ENCODE data around the gene GREB1L. TPM values are rescaled to one million over a fixed set of nuclear protein-coding genes. Genes with fewer than 3 reads are reported as not detected.

Gene GREB1L
- total and polyA plus RNA-seq, 11 donors = 4.0 to 21.5 (median 9.0) TPM

DNA sequence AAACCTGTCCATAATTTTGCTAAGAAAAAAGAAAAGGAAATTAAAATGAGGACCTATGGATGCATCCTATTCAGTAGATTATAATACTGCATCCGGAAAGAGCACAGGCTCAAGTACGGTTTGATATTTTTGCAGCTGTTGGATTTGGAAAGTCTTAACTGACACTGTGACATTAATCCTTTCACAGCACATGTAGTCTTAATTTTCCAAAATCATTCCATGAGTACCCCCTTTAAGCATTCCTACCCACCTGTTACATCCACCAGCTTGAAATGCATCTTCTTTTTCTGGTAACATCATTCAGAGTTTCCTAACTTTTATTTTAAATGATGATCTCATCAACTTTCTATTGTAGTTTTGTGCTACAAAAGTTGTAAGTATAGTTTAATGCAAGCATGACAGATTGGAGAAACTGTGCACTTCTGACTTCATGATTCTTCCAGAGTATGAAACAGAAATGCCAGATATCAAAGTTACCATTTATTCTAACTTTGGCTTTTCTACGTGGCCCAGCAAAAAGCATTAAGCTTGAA lies 244.9 kb downstream of the GREB1L start:
- WGBS, 4 donors = 69 to 90% (median 75%) methylated on average over 3 of the region's 3 CpGs
- Histone ChIP-seq H3K9me3 (no peaks in the 10 kb centered on the region), H3K4me1 (no peaks in the 10 kb centered on the region), H3K36me3 (no peaks in the 10 kb centered on the region), H3K27ac (no peak overlapping the region), H3K27me3 (no peaks in the 10 kb centered on the region), H3K4me3 (no peak overlapping the region)
- ATAC-seq = no peak
- TF ChIP-seq POLR2A (IDR thresholded peaks at IDR 0.05) = no peak
- TF ChIP-seq, protein P1, sequence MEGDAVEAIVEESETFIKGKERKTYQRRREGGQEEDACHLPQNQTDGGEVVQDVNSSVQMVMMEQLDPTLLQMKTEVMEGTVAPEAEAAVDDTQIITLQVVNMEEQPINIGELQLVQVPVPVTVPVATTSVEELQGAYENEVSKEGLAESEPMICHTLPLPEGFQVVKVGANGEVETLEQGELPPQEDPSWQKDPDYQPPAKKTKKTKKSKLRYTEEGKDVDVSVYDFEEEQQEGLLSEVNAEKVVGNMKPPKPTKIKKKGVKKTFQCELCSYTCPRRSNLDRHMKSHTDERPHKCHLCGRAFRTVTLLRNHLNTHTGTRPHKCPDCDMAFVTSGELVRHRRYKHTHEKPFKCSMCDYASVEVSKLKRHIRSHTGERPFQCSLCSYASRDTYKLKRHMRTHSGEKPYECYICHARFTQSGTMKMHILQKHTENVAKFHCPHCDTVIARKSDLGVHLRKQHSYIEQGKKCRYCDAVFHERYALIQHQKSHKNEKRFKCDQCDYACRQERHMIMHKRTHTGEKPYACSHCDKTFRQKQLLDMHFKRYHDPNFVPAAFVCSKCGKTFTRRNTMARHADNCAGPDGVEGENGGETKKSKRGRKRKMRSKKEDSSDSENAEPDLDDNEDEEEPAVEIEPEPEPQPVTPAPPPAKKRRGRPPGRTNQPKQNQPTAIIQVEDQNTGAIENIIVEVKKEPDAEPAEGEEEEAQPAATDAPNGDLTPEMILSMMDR (IDR thresholded peaks at IDR 0.05) = no peak
- DNase-seq = no peak
- intact Hi-C loops (cut with DNase I) = loop anchor here in 7 of 10 donors (5.0 to 10.0 kb wide), 5 partner anchors 118 to 470 kb away; partner anchors contain the start of gene ESCO1 (in 1 of the 7)

DNA sequence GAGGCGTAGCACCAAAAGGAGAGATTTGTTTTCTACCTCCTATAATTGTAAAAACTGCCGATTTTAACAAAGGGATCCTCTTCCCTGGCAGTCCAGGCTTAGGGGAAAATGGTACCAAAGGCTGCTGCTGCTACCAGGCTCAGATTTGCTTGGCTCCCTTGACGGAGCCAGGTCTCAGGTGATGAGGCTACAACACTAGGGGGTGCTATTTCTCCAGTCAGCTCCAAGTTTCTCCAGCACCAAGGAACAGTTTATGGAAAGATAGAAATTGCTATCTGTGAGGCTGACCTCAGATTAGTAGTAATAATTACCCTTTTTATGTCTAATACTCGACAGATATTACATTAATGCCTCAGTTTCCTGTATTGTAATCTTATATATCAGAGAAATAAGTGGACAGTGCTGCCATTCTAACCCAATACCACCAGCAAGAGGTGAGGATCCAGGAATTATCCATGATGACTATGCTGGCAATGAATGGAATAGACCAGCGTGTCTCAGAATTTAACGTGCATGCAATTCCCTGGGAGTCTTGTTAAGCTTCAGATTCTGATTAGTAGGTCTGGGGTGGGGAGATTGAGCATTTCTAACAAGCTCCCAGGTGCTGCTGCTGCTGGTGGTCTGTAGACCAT lies 247.2 kb downstream of the GREB1L start:
- no peaks in the 10 kb centered on the region for H3K4me1 ChIP-seq
- WGBS, 4 donors = 36 to 44% (median 42%) methylated on average over 6 of the region's 6 CpGs
- H3K9me3 ChIP-seq = no peaks in the 10 kb centered on the region
- DNase-seq (no peak), ATAC-seq (peak in 3 of 4 donors; percentile 65 to 81 (median 67))
- H3K27ac ChIP-seq = no peak overlapping the region
- TF ChIP-seq, protein P1 (IDR thresholded peaks at IDR 0.05) = peak; percentile 52 to 77 (median 67)
- no peak for TF ChIP-seq POLR2A (IDR thresholded peaks at IDR 0.05)
- intact Hi-C loops (cut with DNase I) = loop anchor here in 7 of 10 donors (2.0 to 10.0 kb wide), 6 partner anchors 116 to 468 kb away; partner anchors contain the start of gene ESCO1 (in 1 of the 7)
- H3K36me3 ChIP-seq = no peaks in the 10 kb centered on the region
- H3K27me3 ChIP-seq = no peaks in the 10 kb centered on the region
- H3K4me3 ChIP-seq = no peak overlapping the region

DNA sequence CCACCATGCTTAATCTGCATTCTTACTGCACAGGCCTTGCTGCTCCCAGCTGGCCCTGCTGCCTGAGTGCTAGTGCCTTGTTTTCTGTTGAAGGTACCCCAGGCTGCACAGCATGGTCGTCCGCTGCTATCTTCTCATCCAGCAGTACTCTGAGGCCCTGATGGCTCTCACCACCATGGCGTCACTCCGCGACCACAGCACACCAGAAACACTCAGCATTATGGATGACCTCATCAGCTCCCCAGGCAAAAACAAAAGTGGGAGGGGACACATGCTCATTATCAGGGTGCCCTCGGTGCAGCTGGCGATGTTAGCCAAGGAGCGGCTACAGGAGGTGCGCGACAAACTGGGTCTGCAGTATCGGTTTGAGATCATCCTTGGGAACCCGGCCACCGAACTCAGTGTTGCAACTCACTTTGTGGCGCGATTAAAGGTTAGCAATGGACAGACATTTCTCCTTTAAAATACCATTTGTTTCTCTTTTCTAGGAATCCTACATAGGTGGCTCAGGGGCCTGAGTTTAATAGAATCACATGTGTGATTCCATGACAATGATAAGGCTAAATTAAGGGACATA lies 248.0 kb downstream of the GREB1L start:
- intact Hi-C loops (cut with DNase I) = loop anchor here in 7 of 10 donors (2.0 to 10.0 kb wide), 6 partner anchors 115 to 467 kb away; partner anchors contain the start of gene ESCO1 (in 2 of the 7)
- Histone ChIP-seq H3K36me3 (no peaks in the 10 kb centered on the region), H3K4me3 (no peak overlapping the region), H3K4me1 (no peaks in the 10 kb centered on the region), H3K27ac (no peak overlapping the region), H3K9me3 (no peaks in the 10 kb centered on the region), H3K27me3 (no peaks in the 10 kb centered on the region)
- TF ChIP-seq POLR2A (IDR thresholded peaks at IDR 0.05) = no peak
- TF ChIP-seq, protein P1 (IDR thresholded peaks at IDR 0.05) = no peak
- no peak for ATAC-seq
- no peak for DNase-seq
- 91 to 92% (median 91%) methylated on average over 15 of the region's 15 CpGs for WGBS, 4 donors

DNA sequence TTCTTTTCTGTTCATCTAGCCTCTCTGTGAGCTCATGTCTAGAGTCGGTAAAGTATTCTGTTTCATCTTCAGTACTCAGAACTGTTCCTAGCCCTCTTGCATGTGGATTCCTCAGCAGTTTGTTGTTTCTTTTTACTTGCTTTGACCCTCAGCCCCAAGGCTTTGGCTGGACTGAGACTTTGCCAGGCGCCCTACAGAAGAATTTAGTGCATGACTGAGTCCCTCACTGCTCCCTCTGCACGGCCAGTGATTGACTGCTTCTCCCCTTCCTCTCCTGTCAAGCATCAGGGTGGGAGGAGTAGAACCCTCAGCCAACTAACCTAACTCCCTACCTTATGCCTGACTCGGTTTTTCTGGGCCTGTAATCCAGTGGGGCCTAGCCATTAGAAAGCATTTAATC lies 248.7 kb downstream of the GREB1L start:
- no peak for DNase-seq

More for the DNA sequence above, 248.7 kb downstream of the GREB1L start:
- Histone ChIP-seq H3K4me3 (no peak overlapping the region), H3K4me1 (no peaks in the 10 kb centered on the region), H3K9me3 (no peaks in the 10 kb centered on the region), H3K27me3 (no peaks in the 10 kb centered on the region), H3K36me3 (no peaks in the 10 kb centered on the region), H3K27ac (no peak overlapping the region)
- TF ChIP-seq, protein P1 (IDR thresholded peaks at IDR 0.05) = no peak
- TF ChIP-seq POLR2A (IDR thresholded peaks at IDR 0.05) = no peak
- intact Hi-C loops (cut with DNase I) = loop anchor here in 2 of 10 donors (10.0 kb wide), 2 partner anchors 114 to 364 kb away; partner anchors contain the start of gene ESCO1 (in 1 of the 2)
- 61 to 82% (median 78%) methylated on average over 4 of the region's 4 CpGs for WGBS, 4 donors
- ATAC-seq = no peak
